Dermis microvascular lymphatic vessel endothelial cell (primary cell): ENCODE measurements around the gene RAMACL. TPM values are rescaled to one million over a fixed set of nuclear protein-coding genes. Genes with fewer than 3 reads are reported as not detected.
"Not testable (repeated sequence)": the region's sequence is repeated elsewhere in the genome, so short reads cannot be mapped to it uniquely, and the experiment has no call there.

Experiments used
- DNase-seq, 2 donors: peaks; one replicate each; pipeline versions ENCODE4 v3.0.0 to v3.0.0-alpha.2; 2010; ENCODE audit warnings: low read depth in 2 of 2
- total RNA-seq: library from RNA; depleted of rRNA; stranded (reverse); fragments of >200 nt; gene quantifications from 2 replicates; pipeline ENCODE4 v1.2.1, GENCODE V29; 2014

RAMACL gene
- total RNA-seq, 1 donor from 2014 or later: 1.7 TPM

- peak; percentile 98 to 100 for DNase-seq
These were observed 29.6 kb downstream of the RAMACL start for GRCh38 chr6:166556863-166557322.

GRCh38 chr6:166556336-166556735 is 30.1 kb downstream of the RAMACL start:
- no peak for DNase-seq

GRCh38 chr6:166555086-166555485 is 31.4 kb downstream of the RAMACL start:
- DNase-seq: no peak

- DNase-seq: peak; percentile 87 to 90
These were observed 32.2 kb downstream of the RAMACL start for GRCh38 chr6:166554316-166554715.

GRCh38 chr6:166553563-166554271 is 32.8 kb downstream of the RAMACL start:
- peak; percentile 83 to 91 for DNase-seq

GRCh38 chr6:166552600-166552999 is 33.9 kb downstream of the RAMACL start:
- DNase-seq: no peak

GRCh38 chr6:166551754-166552495 is 34.6 kb downstream of the RAMACL start:
- no peak for DNase-seq

- DNase-seq: no peak
These were observed 39.8 kb downstream of the RAMACL start for GRCh38 chr6:166546653-166547052.

- no peak for DNase-seq
These were observed 41.1 kb downstream of the RAMACL start for GRCh38 chr6:166545156-166546034.

GRCh38 chr6:166544296-166544605 is 42.2 kb downstream of the RAMACL start:
- DNase-seq: no peak

- DNase-seq: no peak
These were observed 42.7 kb downstream of the RAMACL start for GRCh38 chr6:166543603-166544295.

- peak; percentile 73 to 87 for DNase-seq
These were observed 43.9 kb downstream of the RAMACL start for GRCh38 chr6:166542580-166542912.

GRCh38 chr6:166541876-166542579 is 44.5 kb downstream of the RAMACL start:
- no peak for DNase-seq

- no peak for DNase-seq
These were observed 45.1 kb downstream of the RAMACL start for GRCh38 chr6:166541366-166541765.

GRCh38 chr6:166540631-166541331 is 45.7 kb downstream of the RAMACL start:
- peak; percentile 81 to 87 for DNase-seq

GRCh38 chr6:166539543-166539942 is 46.9 kb downstream of the RAMACL start:
- DNase-seq: no peak

GRCh38 chr6:166539011-166539385 is 47.5 kb downstream of the RAMACL start:
- not testable (repeated sequence) for DNase-seq

GRCh38 chr6:166538297-166539010 is 48.0 kb downstream of the RAMACL start:
- no peak for DNase-seq

- no peak for DNase-seq
These were observed 51.6 kb downstream of the RAMACL start for GRCh38 chr6:166534658-166535406.
